ENCODE measurements around the gene SASH1.

SASH1 gene

GRCh38 chr6:148323344-148323743 lies 19.3 kb upstream of the SASH1 start:
- Histone ChIP-seq H3K4me2 (ENCODE audit: low read depth, low read length, poor library complexity, severe bottlenecking) (no peak overlapping the region), H3F3A (ENCODE audit: insufficient read depth) (no peaks in the 10 kb centered on the region), H3K4me3 (ENCODE audit: insufficient read depth, low read length, poor library complexity, severe bottlenecking) (no peak overlapping the region), H2AFZ (ENCODE audit: low read depth, low read length, severe bottlenecking) (no peak overlapping the region), H3K27ac (ENCODE audit: low read depth, low read length) (no peak overlapping the region), H3K36me3 (ENCODE audit: low read length) (no peaks in the 10 kb centered on the region), H3K9ac (ENCODE audit: low read length) (no peak overlapping the region), H3K27me3 (ENCODE audit: low read length) (no peaks in the 10 kb centered on the region), H4K20me1 (ENCODE audit: low read depth, low read length) (no peaks in the 10 kb centered on the region), H3K9me3 (ENCODE audit: insufficient read depth, low read length) (no peaks in the 10 kb centered on the region), H3K79me2 (ENCODE audit: insufficient read depth, low read length) (no peaks in the 10 kb centered on the region), H3K9me2 (replicated peaks; ENCODE audit: insufficient read depth, low read length) (no peaks in the 10 kb centered on the region)
- no peak for TF ChIP-seq EZH2phosphoT487 (conservative IDR thresholded peaks at IDR 0.05; ENCODE audit: low read length)
- TF ChIP-seq, protein P1, sequence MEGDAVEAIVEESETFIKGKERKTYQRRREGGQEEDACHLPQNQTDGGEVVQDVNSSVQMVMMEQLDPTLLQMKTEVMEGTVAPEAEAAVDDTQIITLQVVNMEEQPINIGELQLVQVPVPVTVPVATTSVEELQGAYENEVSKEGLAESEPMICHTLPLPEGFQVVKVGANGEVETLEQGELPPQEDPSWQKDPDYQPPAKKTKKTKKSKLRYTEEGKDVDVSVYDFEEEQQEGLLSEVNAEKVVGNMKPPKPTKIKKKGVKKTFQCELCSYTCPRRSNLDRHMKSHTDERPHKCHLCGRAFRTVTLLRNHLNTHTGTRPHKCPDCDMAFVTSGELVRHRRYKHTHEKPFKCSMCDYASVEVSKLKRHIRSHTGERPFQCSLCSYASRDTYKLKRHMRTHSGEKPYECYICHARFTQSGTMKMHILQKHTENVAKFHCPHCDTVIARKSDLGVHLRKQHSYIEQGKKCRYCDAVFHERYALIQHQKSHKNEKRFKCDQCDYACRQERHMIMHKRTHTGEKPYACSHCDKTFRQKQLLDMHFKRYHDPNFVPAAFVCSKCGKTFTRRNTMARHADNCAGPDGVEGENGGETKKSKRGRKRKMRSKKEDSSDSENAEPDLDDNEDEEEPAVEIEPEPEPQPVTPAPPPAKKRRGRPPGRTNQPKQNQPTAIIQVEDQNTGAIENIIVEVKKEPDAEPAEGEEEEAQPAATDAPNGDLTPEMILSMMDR (IDR thresholded peaks at IDR 0.05; ENCODE audit: insufficient read depth, low read length, poor library complexity, severe bottlenecking): no peak

- H3K4me2 ChIP-seq (ENCODE audit: low read depth, low read length, poor library complexity, severe bottlenecking): no peak overlapping the region
- H3K9me2 ChIP-seq (replicated peaks; ENCODE audit: insufficient read depth, low read length): no peaks in the 10 kb centered on the region
- H2AFZ ChIP-seq (ENCODE audit: low read depth, low read length, severe bottlenecking): no peak overlapping the region
- H3F3A ChIP-seq (ENCODE audit: insufficient read depth): no peaks in the 10 kb centered on the region
- TF ChIP-seq EZH2phosphoT487 (conservative IDR thresholded peaks at IDR 0.05; ENCODE audit: low read length): no peak
- TF ChIP-seq, protein P1 (IDR thresholded peaks at IDR 0.05; ENCODE audit: insufficient read depth, low read length, poor library complexity, severe bottlenecking): no peak
- no peaks in the 10 kb centered on the region for H3K36me3 ChIP-seq (ENCODE audit: low read length)
- H4K20me1 ChIP-seq (ENCODE audit: low read depth, low read length): no peaks in the 10 kb centered on the region
- no peaks in the 10 kb centered on the region for H3K27me3 ChIP-seq (ENCODE audit: low read length)
- H3K4me3 ChIP-seq (ENCODE audit: insufficient read depth, low read length, poor library complexity, severe bottlenecking): no peak overlapping the region
- no peak overlapping the region for H3K9ac ChIP-seq (ENCODE audit: low read length)
- H3K79me2 ChIP-seq (ENCODE audit: insufficient read depth, low read length): no peaks in the 10 kb centered on the region
- H3K9me3 ChIP-seq (ENCODE audit: insufficient read depth, low read length): no peaks in the 10 kb centered on the region
- H3K27ac ChIP-seq (ENCODE audit: low read depth, low read length): no peak overlapping the region
These were observed 18.2 kb upstream of the SASH1 start for GRCh38 chr6:148324297-148324985.

GRCh38 chr6:148325316-148326068 lies 17.1 kb upstream of the SASH1 start:
- Histone ChIP-seq H3K4me3 (ENCODE audit: insufficient read depth, low read length, poor library complexity, severe bottlenecking) (no peak overlapping the region), H3K27ac (ENCODE audit: low read depth, low read length) (no peak overlapping the region), H3K79me2 (ENCODE audit: insufficient read depth, low read length) (no peaks in the 10 kb centered on the region), H3K36me3 (ENCODE audit: low read length) (no peaks in the 10 kb centered on the region), H3K9ac (ENCODE audit: low read length) (no peak overlapping the region), H2AFZ (ENCODE audit: low read depth, low read length, severe bottlenecking) (no peak overlapping the region), H3K27me3 (ENCODE audit: low read length) (no peaks in the 10 kb centered on the region), H4K20me1 (ENCODE audit: low read depth, low read length) (no peaks in the 10 kb centered on the region), H3F3A (ENCODE audit: insufficient read depth) (no peaks in the 10 kb centered on the region), H3K4me2 (ENCODE audit: low read depth, low read length, poor library complexity, severe bottlenecking) (no peak overlapping the region), H3K9me2 (replicated peaks; ENCODE audit: insufficient read depth, low read length) (no peaks in the 10 kb centered on the region), H3K9me3 (ENCODE audit: insufficient read depth, low read length) (no peaks in the 10 kb centered on the region)
- TF ChIP-seq, protein P1 (IDR thresholded peaks at IDR 0.05; ENCODE audit: insufficient read depth, low read length, poor library complexity, severe bottlenecking): no peak
- no peak for TF ChIP-seq EZH2phosphoT487 (conservative IDR thresholded peaks at IDR 0.05; ENCODE audit: low read length)

Data from SU-DHL-6 (cell line).